Measurements from ENCODE around the gene ACE. TPM values are rescaled to one million over a fixed set of nuclear protein-coding genes. Genes with fewer than 3 reads are reported as not detected.

Gene ACE
- total RNA-seq, 1 experiment from 2014 or later: 5.4 TPM

- Histone ChIP-seq H3K9ac (ENCODE audit: extremely low read depth, insufficient read length, low read length) (no peak overlapping the region), H2AFZ (ENCODE audit: low read length) (no peak overlapping the region)
- no CpG with 5 or more reads among the region's 36 CpGs for WGBS (ENCODE audit: extremely low coverage, insufficient read length, low lambda C conversion rate)
These were observed 405 bp upstream of the ACE start for GRCh38 chr17:63476459-63476853.

More at GRCh38 chr17:63476459-63476853, 405 bp upstream of the ACE start:
- TF ChIP-seq, protein P1, sequence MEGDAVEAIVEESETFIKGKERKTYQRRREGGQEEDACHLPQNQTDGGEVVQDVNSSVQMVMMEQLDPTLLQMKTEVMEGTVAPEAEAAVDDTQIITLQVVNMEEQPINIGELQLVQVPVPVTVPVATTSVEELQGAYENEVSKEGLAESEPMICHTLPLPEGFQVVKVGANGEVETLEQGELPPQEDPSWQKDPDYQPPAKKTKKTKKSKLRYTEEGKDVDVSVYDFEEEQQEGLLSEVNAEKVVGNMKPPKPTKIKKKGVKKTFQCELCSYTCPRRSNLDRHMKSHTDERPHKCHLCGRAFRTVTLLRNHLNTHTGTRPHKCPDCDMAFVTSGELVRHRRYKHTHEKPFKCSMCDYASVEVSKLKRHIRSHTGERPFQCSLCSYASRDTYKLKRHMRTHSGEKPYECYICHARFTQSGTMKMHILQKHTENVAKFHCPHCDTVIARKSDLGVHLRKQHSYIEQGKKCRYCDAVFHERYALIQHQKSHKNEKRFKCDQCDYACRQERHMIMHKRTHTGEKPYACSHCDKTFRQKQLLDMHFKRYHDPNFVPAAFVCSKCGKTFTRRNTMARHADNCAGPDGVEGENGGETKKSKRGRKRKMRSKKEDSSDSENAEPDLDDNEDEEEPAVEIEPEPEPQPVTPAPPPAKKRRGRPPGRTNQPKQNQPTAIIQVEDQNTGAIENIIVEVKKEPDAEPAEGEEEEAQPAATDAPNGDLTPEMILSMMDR (conservative IDR thresholded peaks at IDR 0.05): no peak
- DNase-seq: peak; percentile 82
- peak overlapping the region; percentile 63 to 80 for H3K4me3 Mint-ChIP-seq
- H3K27ac Mint-ChIP-seq: no peak overlapping the region
- Histone ChIP-seq H3K9me3 (ENCODE audit: control insufficient read depth, low read depth, low read length) (no peaks in the 10 kb centered on the region), H3T11ph (ENCODE audit: low read length) (no peak overlapping the region), H2BK120ac (ENCODE audit: low read depth, low read length, poor library complexity, severe bottlenecking) (no peak overlapping the region), H4K8ac (replicated peaks; ENCODE audit: insufficient read length, low read depth, low read length) (no peak overlapping the region), H3K79me1 (ENCODE audit: insufficient read depth, low read depth, low read length, poor library complexity, severe bottlenecking) (no peaks in the 10 kb centered on the region), H3K4me2 (ENCODE audit: insufficient read depth, insufficient read length, low read length) (peak overlapping the region; percentile 63), H3K14ac (ENCODE audit: insufficient read depth, low read length) (no peak overlapping the region), H2BK12ac (ENCODE audit: insufficient read length, low read depth, low read length) (no peak overlapping the region), H3K56ac (ENCODE audit: insufficient read length, low read depth, low read length) (no peak overlapping the region), H4K5ac (ENCODE audit: insufficient read length, low read depth, low read length) (no peak overlapping the region), H2BK5ac (ENCODE audit: insufficient read length, low read length) (no peak overlapping the region), H2BK20ac (ENCODE audit: low read depth, low read length, poor library complexity, severe bottlenecking) (no peak overlapping the region), H3K23me2 (ENCODE audit: insufficient read length, low read depth, low read length, poor library complexity, severe bottlenecking) (peaks cover 13% of the 10 kb centered on the region), H4K91ac (ENCODE audit: insufficient read length, low read depth, low read length) (no peak overlapping the region), H2BK15ac (ENCODE audit: low read depth, low read length) (no peak overlapping the region), H3K27me3 (ENCODE audit: insufficient read depth, low read length) (no peaks in the 10 kb centered on the region; the same call in 1 of the 2 replicates), H3K27ac (ENCODE audit: insufficient read length, low read depth, low read length) (no peak overlapping the region), H2AK5ac (ENCODE audit: insufficient read length, low read length) (no peak overlapping the region), H3K18ac (ENCODE audit: insufficient read length, low read depth, low read length) (no peak overlapping the region), H4K20me1 (ENCODE audit: control insufficient read depth, insufficient read depth, insufficient read length) (no peaks in the 10 kb centered on the region), H3K4ac (ENCODE audit: low read depth, low read length) (no peak overlapping the region), H3K4me1 (ENCODE audit: insufficient read depth, low read length) (no peaks in the 10 kb centered on the region; the same call in 1 of the 2 replicates), H3K79me2 (ENCODE audit: insufficient read depth, low read length) (no peaks in the 10 kb centered on the region), H3K23ac (ENCODE audit: insufficient read length, low read depth, low read length) (no peak overlapping the region)
- H3K27me3 Mint-ChIP-seq (ENCODE audit: low read depth): peaks cover 49% of the 10 kb centered on the region
- no peaks in the 10 kb centered on the region for H3K36me3 Mint-ChIP-seq (ENCODE audit: insufficient read depth in 1 of 3, low read depth in 3 of 3)
- H3K9me3 Mint-ChIP-seq: no peaks in the 10 kb centered on the region
- peaks cover 19 to 30% of the 10 kb centered on the region in 2 experiments for H3K4me1 Mint-ChIP-seq

Data from H9 (cell line).